Hippocampal formation (tissue), 2 donors: ENCODE measurements around the gene CACNA1C.

ENCODE experiments used
- DNase-seq, 2 donors: peaks; one replicate each; lab custom pipeline; 2025; lab: John Stamatoyannopoulos, UW

CACNA1C gene

DNA sequence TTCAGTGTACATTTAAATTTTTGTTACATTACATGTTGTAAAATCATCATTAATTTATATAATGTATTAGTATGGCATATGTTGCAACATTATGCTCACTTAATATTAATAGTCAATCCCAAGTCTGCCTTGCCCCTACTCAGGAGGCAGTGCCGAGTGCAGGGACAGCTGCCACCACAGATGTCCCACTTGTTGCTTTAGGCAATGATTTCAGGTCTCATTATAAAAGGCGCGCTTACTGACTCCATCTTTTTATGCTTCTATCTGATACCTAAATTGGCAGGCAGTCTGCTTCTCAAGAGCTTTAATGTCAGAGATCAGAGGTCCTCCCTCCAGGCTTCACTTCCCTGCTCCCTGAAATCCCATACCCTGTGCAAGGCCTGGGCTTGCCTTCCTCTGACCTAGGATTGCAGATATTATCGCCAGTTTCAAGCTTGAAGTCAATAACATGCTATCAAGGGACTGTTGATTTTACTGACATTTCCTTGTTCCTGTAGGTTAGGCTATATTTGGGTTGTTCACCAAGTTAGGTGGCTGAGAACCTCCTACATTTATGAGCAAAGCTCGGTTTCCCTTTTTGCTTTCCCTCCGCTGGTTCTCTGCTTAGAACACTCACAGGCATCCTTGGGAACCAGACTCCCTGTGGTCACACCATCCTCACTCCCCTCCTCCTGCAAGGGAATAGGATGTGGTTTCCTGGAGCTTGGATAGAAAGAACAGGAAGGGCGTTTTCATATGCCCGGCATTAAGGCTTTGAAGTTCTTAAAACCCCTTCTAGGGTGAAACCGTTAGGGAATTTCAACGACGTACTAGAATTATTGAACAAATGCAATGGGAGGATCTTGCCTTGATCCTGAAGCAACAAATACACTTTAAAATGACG, 533.6 kb downstream of the CACNA1C start:
- DNase-seq, result no peak

DNA sequence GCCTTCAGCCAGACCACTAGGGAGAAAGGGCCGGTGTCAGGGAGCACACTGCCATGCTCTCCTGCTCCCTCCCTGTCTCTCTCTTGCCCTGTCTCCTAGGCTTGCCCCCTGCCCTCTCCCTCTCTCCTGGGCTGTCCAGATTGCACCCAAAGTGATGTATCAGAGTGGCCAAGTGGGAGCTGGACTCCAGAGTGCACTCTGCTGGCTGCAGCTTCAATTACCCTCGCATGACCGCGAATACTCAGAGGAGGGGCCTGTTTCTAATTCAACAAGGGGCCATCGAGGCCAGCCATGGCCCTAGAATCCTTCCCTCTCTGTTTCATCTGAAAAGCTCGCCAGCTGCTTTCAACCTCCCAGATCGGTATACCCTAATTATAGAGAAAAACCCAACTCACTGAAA, 535.6 kb downstream of the CACNA1C start:
- DNase-seq, result no peak

DNA sequence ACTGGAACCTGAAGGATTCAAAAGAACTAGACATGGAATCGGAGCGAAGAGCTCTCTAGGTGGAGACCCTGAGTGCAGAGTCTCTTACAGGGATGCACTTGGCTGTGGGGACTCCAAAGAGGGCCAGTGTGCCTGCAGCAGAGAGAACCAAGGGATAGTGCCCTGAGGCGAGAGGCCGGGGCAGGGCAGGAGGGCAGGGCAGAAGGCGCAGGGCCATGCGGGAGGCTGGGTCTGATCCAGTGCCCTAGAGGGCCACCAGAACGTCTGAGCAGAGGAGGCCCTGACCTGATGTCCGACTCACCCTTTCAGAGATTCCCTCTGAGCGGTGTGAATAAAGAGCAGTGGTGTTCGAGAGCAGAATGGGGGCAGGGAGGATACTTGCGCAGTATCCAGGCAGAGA, 536.6 kb downstream of the CACNA1C start:
- DNase-seq, result no peak

DNA sequence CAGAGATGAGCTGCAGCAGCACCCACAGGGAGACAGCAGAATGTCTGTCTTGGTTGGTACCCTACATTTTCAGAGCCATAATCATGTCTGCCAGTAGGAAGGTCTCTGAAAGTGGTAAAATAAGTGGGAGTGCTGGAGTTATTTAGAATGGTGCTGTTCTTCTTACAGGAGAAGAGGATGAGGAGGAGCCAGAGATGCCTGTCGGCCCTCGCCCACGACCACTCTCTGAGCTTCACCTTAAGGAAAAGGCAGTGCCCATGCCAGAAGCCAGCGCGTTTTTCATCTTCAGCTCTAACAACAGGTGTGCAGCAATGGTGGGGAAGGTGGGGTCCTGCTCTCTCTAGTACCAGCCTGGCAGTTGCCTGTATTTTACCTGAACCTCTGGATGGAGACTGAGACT, 540.3 kb downstream of the CACNA1C start:
- no peak for DNase-seq

DNA sequence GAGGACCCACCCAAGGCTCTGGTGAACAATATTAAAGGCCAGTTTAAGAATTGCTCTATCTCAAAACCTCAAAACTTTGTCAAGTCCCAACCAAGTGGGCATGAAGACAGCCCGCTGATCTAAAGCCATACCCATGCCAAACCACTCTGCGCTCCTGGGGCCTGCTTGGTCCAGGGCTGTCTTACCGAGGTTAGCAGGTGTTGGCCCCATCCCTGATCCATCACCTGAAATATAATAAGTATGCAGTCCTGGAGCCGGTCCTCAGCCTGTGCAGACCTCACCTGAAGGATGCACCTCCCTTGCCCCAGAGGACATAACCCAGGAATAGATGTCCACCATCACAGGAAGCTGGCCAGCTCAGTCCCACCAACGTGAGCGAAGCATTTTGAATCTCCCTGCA, 543.7 kb downstream of the CACNA1C start:
- DNase-seq, result no peak

DNA sequence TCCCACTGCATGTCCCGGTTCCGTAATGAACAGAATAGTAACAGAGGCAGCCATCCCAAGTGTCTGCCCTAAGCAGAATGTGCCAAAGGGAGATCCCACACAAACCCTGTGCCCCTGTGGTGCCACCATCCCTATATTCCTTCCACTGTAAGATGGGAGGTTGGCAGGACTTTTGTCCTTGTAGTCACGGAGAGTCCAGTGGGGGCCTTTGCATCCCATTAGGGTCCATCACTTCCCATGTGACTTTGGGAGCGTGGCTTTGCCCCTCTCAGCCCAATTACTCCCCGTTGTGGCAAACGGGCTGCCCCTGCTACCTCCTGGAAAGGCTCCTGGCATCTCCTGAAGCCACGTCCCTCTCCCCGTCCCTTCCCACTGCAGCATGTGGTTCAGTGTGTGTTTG, 552.5 kb downstream of the CACNA1C start:
- no peak for DNase-seq

DNA sequence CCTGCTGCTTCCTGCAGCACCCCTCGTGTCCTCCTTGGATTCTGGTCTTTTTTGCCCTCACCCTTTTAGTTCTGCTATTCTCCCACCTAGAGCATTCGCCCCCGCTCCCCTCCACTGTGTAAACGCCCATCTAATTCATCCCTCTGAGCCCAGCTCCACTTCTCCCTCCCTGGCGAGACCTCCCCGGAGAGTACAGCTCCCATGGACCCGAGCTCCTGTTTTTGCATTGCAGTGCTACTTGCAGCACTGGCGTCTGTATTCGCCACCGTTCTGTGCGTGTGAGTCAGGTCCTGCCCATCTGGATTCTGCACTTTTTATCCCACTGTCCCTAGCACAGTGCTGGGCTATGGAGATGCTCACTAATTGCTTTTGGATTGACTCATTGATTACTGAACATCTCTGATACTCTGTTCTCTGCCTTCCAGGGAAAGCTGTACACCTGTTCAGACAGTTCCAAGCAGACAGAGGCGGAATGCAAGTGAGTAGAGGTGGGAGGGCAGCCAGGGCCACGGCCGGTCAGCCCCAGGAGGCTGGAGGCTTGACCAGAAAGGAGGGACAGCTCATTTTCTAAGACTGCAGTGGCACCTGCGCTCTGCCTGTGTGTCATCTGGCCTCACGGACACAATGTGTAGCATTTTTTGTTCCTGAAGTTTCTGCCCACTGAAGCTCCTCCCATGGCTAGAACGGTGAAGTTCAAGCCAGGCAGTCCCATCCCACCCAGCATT, 553.6 kb downstream of the CACNA1C start:
- no peak for DNase-seq

DNA sequence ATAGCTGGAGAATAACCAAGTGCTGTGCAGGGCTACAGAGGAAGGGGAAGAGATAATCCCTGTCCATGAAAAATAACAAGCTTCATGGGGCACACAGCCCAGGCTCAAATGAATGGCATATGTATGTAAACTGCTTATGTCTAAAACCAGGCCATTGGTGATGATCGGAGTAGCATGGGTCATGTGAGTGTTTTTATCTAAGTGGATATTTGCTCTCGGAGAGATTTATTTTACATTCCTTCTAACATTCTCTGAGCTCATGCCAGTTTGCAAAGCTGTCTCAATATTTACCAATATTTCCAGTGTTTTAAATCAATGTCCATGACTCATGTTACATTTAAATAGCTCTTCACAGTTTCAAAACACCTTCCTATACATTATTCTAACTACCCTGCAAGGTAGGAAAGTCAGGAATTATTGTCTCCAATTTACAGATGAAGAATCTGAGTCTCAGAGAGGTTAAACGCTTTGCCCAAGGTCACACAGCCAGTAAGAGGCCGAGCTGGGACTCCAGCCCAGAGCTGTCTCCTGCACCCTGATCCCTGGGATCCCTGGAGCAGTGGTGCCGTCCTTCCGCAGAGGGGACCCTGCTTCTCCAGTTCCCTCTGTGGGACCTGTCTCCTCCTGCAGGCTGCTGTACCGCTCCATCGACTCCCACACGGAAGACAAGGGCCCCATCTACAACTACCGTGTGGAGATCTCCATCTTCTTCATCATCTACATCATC, 555.3 kb downstream of the CACNA1C start:
- DNase-seq, result no peak

DNA sequence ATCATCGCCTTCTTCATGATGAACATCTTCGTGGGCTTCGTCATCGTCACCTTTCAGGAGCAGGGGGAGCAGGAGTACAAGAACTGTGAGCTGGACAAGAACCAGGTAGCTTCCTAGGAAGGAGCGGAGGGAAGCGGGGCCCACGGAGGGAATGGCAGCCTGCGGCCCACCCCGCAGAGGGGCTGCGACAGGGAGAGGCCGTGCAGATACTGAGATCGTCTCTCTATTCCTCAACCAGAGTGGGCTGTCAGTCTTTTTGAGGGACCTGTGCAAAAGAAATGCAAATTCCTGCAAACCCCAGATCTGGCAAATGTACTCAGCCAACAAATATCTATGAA, 555.8 kb downstream of the CACNA1C start:
- DNase-seq, result no peak

DNA sequence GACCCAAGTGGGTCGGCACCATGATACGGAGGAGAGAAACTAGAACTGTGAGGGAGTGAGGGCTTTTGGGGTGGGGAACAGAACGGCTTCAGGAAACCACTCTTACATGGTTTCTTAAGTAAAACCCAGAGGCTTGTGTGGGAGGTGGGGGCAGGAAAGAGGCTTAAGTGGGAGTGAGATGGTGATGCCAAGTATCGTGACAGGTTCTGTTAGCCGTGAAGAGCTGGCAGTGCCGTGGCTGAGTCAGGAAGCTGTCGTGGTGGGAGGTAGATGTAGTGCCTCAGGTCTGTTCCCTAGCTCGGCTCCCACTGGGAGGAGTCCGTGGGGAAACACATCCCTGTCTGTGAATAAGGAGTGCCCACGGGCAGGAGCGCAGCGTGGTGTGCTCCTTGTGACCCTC, 556.2 kb downstream of the CACNA1C start:
- DNase-seq, result no peak

DNA sequence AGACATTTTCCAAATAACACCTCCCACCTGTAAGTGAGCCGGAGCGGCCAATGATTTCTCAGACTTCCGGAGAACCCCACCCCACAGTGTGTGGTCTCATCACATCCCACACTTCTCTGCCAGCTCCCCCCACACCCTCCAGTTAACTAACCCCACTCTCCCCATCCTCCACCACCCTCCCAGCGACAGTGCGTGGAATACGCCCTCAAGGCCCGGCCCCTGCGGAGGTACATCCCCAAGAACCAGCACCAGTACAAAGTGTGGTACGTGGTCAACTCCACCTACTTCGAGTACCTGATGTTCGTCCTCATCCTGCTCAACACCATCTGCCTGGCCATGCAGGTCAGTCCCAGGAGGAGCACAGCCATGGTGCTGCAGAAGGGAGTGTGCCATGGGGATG, 557.6 kb downstream of the CACNA1C start:
- DNase-seq, result no peak

DNA sequence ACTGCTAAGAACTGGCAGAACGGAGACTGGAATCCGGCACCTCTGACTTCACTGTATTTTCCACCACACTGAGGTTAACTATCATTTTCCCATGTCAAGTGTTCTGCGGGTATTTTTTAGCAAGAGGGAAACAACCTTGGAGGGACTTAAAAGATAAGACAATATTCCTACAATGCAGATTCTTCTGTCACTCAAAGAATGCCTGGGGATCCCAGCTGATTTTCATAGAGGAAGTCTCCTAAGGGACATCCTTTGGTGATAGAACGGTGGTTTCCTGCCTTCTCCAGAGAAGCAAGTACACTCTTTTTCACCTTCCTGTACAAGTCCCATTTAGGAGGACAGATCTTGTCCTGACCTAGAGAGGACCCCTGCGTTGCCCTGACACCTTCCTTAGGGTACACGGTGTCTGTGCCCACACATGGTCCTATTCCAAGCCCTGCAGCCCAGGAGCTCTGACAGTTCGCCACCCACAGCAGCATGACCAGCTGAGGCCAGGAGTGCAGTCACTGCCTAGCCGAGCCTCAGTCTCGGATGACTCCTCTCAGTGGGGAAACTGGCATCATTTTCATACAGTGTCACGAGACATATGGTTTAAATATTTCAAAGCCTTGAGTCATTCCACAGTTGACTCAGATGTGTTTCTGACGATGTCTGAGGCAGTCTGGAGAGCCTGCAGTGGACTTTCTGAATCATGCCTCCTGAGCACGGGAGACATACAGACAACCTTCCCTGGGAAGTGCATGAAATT, 560.7 kb downstream of the CACNA1C start:
- DNase-seq, result no peak

DNA sequence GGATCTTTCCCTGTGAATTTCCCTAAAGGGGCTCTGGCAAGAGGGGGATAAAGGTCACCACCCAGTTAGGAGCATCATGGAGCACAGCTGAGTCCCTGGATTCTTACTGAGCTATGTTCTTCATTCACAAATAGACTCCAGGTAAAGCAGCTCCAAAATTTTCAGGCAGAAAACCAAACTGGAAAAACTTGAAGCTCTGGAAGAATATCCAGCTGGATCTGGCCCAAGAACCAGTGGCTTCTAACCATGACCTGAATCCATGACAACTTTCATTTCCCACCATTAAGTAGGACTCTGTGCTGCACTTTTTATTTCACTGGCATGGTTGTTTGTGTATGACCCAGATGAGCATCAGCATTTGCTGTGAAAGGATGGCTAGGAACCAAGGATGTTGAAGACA, 561.6 kb downstream of the CACNA1C start:
- DNase-seq, result no peak

DNA sequence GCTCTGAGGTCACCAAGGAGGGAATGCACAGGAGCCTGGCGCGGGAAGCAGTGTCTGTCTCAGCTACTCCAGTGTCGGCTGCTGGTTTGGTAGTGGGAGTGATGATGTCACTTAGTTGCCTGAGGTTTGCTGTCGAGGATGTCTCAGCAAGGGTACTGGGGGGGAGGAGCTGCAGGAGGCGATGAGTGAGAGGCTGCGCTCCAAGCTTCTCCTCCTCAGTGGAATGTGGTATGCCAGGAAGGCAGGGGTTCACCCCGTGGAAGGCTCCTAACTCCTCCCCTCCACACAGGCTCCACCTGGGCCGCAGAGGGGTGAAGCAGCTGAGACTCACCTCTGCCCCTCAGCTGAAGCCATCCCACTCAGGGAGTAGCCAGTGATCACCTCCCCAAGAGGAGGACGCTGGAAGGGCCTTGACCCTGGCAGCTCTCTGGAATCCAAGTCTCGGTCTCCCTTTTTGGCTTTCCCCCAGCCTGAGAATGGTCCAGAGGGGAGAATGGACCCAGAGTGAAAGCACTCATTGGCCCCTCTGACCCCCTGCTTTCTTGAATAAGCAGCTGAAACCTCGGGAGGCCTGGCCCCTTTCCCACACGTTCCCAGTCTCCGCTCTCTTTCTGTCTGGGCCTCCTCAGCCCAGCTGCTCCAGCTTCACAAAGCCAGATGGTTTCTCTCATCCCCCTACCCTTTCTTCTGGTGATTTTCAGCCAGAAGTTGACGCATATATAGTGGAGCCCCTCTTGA, 563.0 kb downstream of the CACNA1C start:
- no peak for DNase-seq

DNA sequence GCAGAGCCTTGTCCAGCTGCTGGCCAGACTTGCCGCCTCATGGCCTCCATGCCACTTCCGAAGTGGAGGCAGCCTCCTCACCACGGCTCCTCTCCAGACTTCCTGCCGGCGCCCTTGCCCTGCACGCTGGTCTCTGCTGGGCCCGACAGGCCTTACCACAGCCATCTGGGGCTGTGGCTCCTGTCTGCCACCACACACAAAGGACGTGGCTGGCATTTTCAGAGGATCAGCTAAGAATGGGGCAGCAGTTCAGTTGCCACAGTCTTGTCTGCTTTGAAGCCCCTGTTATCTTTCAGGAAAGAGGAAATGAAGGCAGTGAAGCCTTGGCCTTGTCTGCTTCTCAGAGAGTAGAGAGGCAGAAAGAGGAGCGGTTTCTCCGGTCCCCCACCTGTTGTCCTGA, 564.0 kb downstream of the CACNA1C start:
- DNase-seq, result no peak

DNA sequence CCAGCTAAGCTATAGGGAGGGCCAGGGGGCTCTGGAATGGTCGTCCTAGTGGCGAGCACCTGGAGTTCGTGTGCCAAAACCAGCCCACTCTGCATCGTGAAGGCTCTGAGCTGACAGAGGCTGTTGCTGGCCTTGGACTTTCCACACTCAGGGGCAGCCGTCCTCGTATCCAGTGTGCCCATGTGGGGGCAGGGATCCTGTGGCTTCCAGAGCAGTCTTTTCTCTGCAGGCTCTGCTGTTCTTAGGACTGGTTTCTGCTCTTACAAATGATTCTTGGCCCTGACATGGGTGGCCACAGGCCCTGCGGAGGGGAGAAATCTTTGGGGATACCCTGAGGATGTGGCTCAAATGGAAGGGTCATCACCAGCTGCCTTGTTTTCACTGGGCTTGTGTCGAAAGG, 564.6 kb downstream of the CACNA1C start:
- DNase-seq, result no peak

DNA sequence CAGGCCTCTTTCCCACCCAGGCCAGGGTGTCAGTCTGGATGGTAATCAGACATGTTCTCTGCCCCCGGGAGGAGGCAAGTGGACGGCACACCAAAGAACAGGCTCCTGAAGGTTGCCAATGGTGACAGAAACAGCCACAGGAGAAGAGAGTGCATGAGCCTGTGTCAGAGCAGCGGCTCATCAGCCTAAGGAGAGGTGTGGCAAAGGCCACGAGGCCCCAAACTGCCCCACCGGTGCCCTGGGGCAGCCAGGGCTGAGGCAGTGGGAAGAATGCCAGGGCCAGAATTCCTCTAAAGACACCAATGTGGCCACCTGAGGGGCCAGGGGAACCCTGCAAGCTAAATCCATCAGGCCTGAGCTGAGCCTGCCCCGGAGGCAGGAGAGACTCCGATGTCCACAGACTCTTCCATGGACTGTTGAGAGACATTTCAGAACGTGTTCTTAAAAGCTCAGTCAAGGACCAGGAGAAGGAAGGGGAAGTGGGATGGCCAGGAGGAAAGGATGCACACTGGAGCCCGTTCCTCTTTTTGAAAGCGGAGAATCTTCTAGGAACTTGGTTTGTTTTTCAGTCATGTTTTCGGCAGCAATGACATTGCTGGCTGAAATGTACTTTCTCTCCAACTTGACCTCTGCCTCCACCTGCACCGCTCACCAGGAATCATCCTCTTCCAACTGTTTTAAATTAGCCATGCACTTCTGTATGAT, 565.7 kb downstream of the CACNA1C start:
- DNase-seq, result no peak

DNA sequence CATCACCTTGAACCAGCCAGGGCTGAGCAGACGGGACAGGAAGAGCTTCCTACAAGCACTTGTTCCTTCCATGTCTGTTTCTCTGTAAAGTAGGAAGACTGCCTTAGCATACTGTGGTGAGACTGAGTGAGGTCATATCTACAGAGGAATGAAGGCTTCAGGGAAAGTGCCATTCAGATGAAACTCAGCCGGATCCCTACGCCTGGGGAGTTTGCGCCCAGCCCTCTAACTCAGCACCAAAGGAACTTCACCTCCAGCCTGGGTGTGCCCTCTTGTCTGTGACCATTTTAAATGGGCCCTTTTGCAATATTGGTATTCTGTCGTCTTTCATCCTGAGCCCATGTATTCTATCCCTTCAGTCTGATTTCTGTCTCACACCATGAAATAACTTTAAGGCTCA, 566.3 kb downstream of the CACNA1C start:
- no peak for DNase-seq

DNA sequence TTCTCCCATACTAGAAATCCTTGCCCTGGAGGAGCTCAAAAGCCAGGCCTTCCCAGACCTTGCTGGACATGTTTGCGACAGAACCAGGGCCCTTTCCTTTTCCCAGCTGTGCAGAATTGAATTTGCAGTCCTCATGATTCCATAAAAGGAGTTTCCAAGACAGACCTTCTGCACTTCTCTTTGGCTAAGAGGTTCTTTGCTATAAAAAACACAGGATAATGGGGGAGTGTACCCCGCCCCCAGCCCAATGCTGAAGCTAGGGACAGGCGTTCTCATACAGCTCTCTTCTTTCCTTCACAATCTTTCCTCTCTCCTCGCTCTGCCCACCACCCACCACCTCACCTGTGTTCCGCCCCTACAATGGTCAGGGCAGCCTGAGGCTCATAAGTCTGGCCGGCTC, 569.7 kb downstream of the CACNA1C start:
- DNase-seq, result no peak

DNA sequence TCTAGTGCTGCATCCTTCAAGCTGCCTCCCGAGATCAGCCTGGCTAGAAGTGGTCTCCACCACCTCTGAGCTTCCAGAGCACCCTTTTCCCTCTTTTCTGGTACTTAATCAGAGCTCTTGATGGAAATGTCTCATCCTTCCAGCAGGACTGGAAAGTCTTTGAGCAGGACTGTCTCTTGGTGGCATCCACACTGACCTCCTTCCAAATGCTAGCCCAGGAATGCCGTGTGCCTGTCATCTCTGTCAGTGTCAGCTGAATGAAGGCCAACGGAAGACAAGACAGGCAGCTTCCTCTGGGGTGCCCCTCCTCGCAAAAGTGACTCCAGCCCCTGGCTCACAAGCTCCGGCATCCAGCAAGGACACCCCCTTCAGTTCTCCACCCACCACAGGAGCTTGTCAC, 570.7 kb downstream of the CACNA1C start:
- DNase-seq, result no peak
